NCI-H1105 treated with DMSO at 0.1 percent for 48 hours (cell line): ENCODE measurements around the gene NR6A1.

Experiments used
- DNase-seq: peaks from one replicate; lab custom pipeline; 2025; lab: John Stamatoyannopoulos, UW

Gene NR6A1

GRCh38 chr9:124658165-124659017 lies 112.7 kb downstream of the NR6A1 start:
- DNase-seq: peak; percentile 93

GRCh38 chr9:124657516-124657915 lies 113.6 kb downstream of the NR6A1 start:
- no peak for DNase-seq

- no peak for DNase-seq
Observed at GRCh38 chr9:124654431-124654830, 116.7 kb downstream of the NR6A1 start.

- DNase-seq: no peak
Observed at GRCh38 chr9:124652615-124653393, 118.3 kb downstream of the NR6A1 start.

- no peak for DNase-seq
Observed at GRCh38 chr9:124652203-124652602, 118.9 kb downstream of the NR6A1 start.

GRCh38 chr9:124645274-124645673 lies 125.8 kb downstream of the NR6A1 start:
- DNase-seq: no peak

GRCh38 chr9:124639637-124640036 lies 131.5 kb downstream of the NR6A1 start:
- DNase-seq: no peak

GRCh38 chr9:124635285-124635684 lies 135.8 kb downstream of the NR6A1 start:
- DNase-seq: no peak

GRCh38 chr9:124632077-124632621 lies 139.0 kb downstream of the NR6A1 start:
- DNase-seq: no peak

GRCh38 chr9:124631326-124631725 lies 139.8 kb downstream of the NR6A1 start:
- no peak for DNase-seq

- no peak for DNase-seq
Observed at GRCh38 chr9:124629600-124629999, 141.5 kb downstream of the NR6A1 start.

GRCh38 chr9:124628741-124629140 lies 142.4 kb downstream of the NR6A1 start:
- no peak for DNase-seq

GRCh38 chr9:124626276-124626675 lies 144.8 kb downstream of the NR6A1 start:
- no peak for DNase-seq

- DNase-seq: no peak
Observed at GRCh38 chr9:124625087-124625486, 146.0 kb downstream of the NR6A1 start.

- no peak for DNase-seq
Observed at GRCh38 chr9:124624735-124624992, 146.4 kb downstream of the NR6A1 start.

GRCh38 chr9:124623966-124624734 lies 147.0 kb downstream of the NR6A1 start:
- no peak for DNase-seq

- DNase-seq: no peak
Observed at GRCh38 chr9:124622882-124623281, 148.2 kb downstream of the NR6A1 start.

GRCh38 chr9:124621371-124622328 lies 149.5 kb downstream of the NR6A1 start:
- DNase-seq: no peak

- DNase-seq: no peak
Observed at GRCh38 chr9:124618476-124618875, 152.6 kb downstream of the NR6A1 start.

GRCh38 chr9:124617477-124618141 lies 153.5 kb downstream of the NR6A1 start:
- peak; percentile 71 for DNase-seq

- no peak for DNase-seq
Observed at GRCh38 chr9:124616961-124617360, 154.2 kb downstream of the NR6A1 start.
